ENCODE measurements around the gene SLC49A3. TPM values are rescaled to one million over a fixed set of nuclear protein-coding genes. Genes with fewer than 3 reads are reported as not detected.
"Not testable (repeated sequence)": the region's sequence is repeated elsewhere in the genome, so short reads cannot be mapped to it uniquely, and the experiment has no call there.

SLC49A3 gene
- total RNA-seq (2021), result 6.8 and 6.9 TPM in 2 replicates
- long read RNA-seq, partial matches to known transcripts, result 0 of 1 reads
- long read RNA-seq, other reads (novel, unspliced or antisense), result 1 of 1 reads

DNA sequence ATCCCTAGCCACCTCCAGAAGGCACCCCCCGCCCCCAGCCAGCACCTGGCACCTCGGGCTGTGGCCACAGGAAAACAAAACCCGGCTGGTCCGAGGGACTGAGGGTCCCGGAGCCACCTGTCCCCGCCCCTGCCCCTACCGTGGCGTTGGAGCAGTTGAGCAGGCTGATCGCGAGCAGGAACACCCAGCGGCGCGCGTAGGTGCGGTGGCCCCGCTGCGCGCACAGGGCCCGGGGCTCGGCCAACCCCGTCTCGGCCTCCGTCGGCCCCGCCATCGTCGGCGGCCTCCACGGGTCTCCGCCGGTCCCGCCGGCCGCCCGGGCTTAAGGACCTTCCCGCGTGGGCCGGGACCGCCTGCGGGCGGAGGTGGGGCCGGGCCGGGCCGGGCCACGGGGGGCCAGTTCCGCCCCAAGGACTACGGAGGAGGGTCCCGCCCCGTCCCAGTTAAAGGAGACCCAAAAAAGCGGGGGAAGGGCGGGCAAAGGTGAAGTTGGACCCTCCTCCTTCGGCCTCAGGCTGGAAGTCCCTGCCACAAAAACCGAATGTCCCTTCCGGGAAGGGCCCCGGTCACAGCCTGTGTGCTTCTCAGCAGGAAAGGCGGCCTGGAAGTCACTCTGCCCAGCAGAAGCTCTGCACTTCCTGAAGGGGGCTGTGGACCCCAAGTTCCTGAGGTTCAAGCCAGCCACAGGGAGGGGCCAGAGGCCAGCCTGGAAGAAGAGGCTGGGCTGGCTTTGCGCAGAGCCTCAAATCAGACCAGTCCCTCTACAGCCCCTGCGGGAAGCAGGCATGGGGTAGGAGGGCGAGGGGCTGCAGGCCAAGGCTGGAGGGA is at the start of gene SLC49A3:
SLC49A3 (minus strand) TSS at position 298 of the 828 bp plus-strand sequence; CDS start at position 274, 24 bp downstream.
- Histone ChIP-seq H4K20me1 (ENCODE audit: control insufficient read depth, insufficient read depth, insufficient read length) (no peaks in the 10 kb centered on the region), H3K9me3 (ENCODE audit: control insufficient read depth, low read depth, low read length) (no peaks in the 10 kb centered on the region), H3K79me2 (ENCODE audit: insufficient read depth, low read length) (no peaks in the 10 kb centered on the region), H3K56ac (ENCODE audit: insufficient read length, low read depth, low read length) (no peak within 1 kb of the TSS), H3K4ac (ENCODE audit: low read depth, low read length) (no peak within 1 kb of the TSS), H2BK120ac (ENCODE audit: low read depth, low read length, poor library complexity, severe bottlenecking) (no peak within 1 kb of the TSS), H4K8ac (replicated peaks; ENCODE audit: insufficient read length, low read depth, low read length) (no peak within 1 kb of the TSS), H3K4me1 (ENCODE audit: insufficient read depth, low read length) (peaks cover 7% of the 10 kb centered on the region; the same call in 1 of the 2 replicates), H3T11ph (ENCODE audit: low read length) (no peak within 1 kb of the TSS), H3K23ac (ENCODE audit: insufficient read length, low read depth, low read length) (no peak within 1 kb of the TSS), H4K5ac (ENCODE audit: insufficient read length, low read depth, low read length) (no peak within 1 kb of the TSS), H3K14ac (ENCODE audit: insufficient read depth, low read length) (peak within 1 kb of the TSS; percentile 44; the same call in 1 of the 2 replicates), H4K91ac (ENCODE audit: insufficient read length, low read depth, low read length) (no peak within 1 kb of the TSS), H3K27me3 (ENCODE audit: insufficient read depth, low read length) (no peaks in the 10 kb centered on the region), H3K23me2 (ENCODE audit: insufficient read length, low read depth, low read length, poor library complexity, severe bottlenecking) (no peaks in the 10 kb centered on the region), H2BK15ac (ENCODE audit: low read depth, low read length) (no peak within 1 kb of the TSS), H3K18ac (ENCODE audit: insufficient read length, low read depth, low read length) (peak within 1 kb of the TSS; percentile 3), H2AK5ac (ENCODE audit: insufficient read length, low read length) (no peak within 1 kb of the TSS), H2BK12ac (ENCODE audit: insufficient read length, low read depth, low read length) (no peak within 1 kb of the TSS), H3K4me2 (ENCODE audit: insufficient read depth, insufficient read length, low read length) (peak within 1 kb of the TSS; percentile 20), H3K9ac (ENCODE audit: extremely low read depth, insufficient read length, low read length) (no peak within 1 kb of the TSS), H2BK20ac (ENCODE audit: low read depth, low read length, poor library complexity, severe bottlenecking) (no peak within 1 kb of the TSS), H2BK5ac (ENCODE audit: insufficient read length, low read length) (no peak within 1 kb of the TSS), H2AFZ (ENCODE audit: low read length) (no peak within 1 kb of the TSS), H3K79me1 (ENCODE audit: insufficient read depth, low read depth, low read length, poor library complexity, severe bottlenecking) (no peaks in the 10 kb centered on the region), H3K27ac (ENCODE audit: insufficient read length, low read depth, low read length) (no peak within 1 kb of the TSS)
- TF ChIP-seq CTCF (conservative IDR thresholded peaks at IDR 0.05), result peak; percentile 16; the same call in 1 of the 3 replicates
- peaks cover 0 to 3% (median 0%) of the 10 kb centered on the region in 3 experiments; a peak in 1 of 7 replicates for H3K36me3 Mint-ChIP-seq (ENCODE audit: insufficient read depth in 1 of 3, low read depth in 3 of 3)
- WGBS (ENCODE audit: extremely low coverage, insufficient read length, low lambda C conversion rate), result no CpG with 5 or more reads among the region's 59 CpGs
- H3K4me1 Mint-ChIP-seq, result peaks cover 15 to 38% of the 10 kb centered on the region in 2 experiments
- H3K27me3 Mint-ChIP-seq (ENCODE audit: low read depth), result peaks cover 6% of the 10 kb centered on the region
- no peak within 1 kb of the TSS for H3K27ac Mint-ChIP-seq
- peak; percentile 69 for DNase-seq
- H3K4me3 Mint-ChIP-seq, result peak within 1 kb of the TSS; percentile 55 to 60
- no peaks in the 10 kb centered on the region; a peak in 1 of 5 replicates for H3K9me3 Mint-ChIP-seq

DNA sequence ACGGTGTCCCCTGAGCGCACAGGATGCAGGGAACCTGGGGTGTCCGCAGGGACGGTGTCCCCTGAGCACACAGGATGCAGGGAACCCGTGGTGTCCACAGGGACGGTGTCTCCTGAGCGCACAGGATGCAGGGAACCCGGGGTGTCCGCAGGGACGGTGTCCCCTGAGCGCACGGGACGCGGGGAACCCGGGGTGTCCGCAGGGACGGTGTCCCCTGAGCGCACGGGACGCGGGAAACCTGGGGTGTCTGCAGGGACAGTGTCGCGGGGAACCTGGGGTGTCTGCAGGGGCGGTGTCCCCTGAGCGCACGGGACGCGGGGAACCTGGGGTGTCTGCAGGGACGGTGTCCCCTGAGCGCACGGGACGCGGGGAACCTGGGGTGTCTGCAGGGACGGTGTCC is 47.6 kb upstream of the SLC49A3 start:
- not testable (repeated sequence) for H4K8ac ChIP-seq (replicated peaks; ENCODE audit: insufficient read length, low read depth, low read length); H2BK5ac ChIP-seq (ENCODE audit: insufficient read length, low read length); H4K91ac ChIP-seq (ENCODE audit: insufficient read length, low read depth, low read length); H3K4me1 ChIP-seq (ENCODE audit: insufficient read depth, low read length); H2AK5ac ChIP-seq (ENCODE audit: insufficient read length, low read length); H3K79me1 ChIP-seq (ENCODE audit: insufficient read depth, low read depth, low read length, poor library complexity, severe bottlenecking); H3K27me3 Mint-ChIP-seq (ENCODE audit: low read depth); H3K9me3 ChIP-seq (ENCODE audit: control insufficient read depth, low read depth, low read length); H3K79me2 ChIP-seq (ENCODE audit: insufficient read depth, low read length); H3K18ac ChIP-seq (ENCODE audit: insufficient read length, low read depth, low read length); H3K27ac ChIP-seq (ENCODE audit: insufficient read length, low read depth, low read length); H3K23ac ChIP-seq (ENCODE audit: insufficient read length, low read depth, low read length); H2BK12ac ChIP-seq (ENCODE audit: insufficient read length, low read depth, low read length); H3K27me3 ChIP-seq (ENCODE audit: insufficient read depth, low read length); H3K9ac ChIP-seq (ENCODE audit: extremely low read depth, insufficient read length, low read length); H2BK120ac ChIP-seq (ENCODE audit: low read depth, low read length, poor library complexity, severe bottlenecking); H4K5ac ChIP-seq (ENCODE audit: insufficient read length, low read depth, low read length); H3K4me1 Mint-ChIP-seq; H2BK15ac ChIP-seq (ENCODE audit: low read depth, low read length); H4K20me1 ChIP-seq (ENCODE audit: control insufficient read depth, insufficient read depth, insufficient read length); H3K9me3 Mint-ChIP-seq; H3K27ac Mint-ChIP-seq; DNase-seq; H3K4me3 Mint-ChIP-seq; H3K14ac ChIP-seq (ENCODE audit: insufficient read depth, low read length); H3K4ac ChIP-seq (ENCODE audit: low read depth, low read length); H2AFZ ChIP-seq (ENCODE audit: low read length); H3T11ph ChIP-seq (ENCODE audit: low read length); H3K4me2 ChIP-seq (ENCODE audit: insufficient read depth, insufficient read length, low read length); H2BK20ac ChIP-seq (ENCODE audit: low read depth, low read length, poor library complexity, severe bottlenecking); H3K56ac ChIP-seq (ENCODE audit: insufficient read length, low read depth, low read length); H3K23me2 ChIP-seq (ENCODE audit: insufficient read length, low read depth, low read length, poor library complexity, severe bottlenecking)
- no CpG with 5 or more reads among the region's 34 CpGs for WGBS (ENCODE audit: extremely low coverage, insufficient read length, low lambda C conversion rate)
- H3K36me3 Mint-ChIP-seq (ENCODE audit: insufficient read depth in 1 of 3, low read depth in 3 of 3), result peaks cover 28 to 67% (median 62%) of the 10 kb centered on the region in 3 experiments
